Keratinocyte (primary cell): ENCODE measurements around the gene RGS8. TPM values are rescaled to one million over a fixed set of nuclear protein-coding genes. Genes with fewer than 3 reads are reported as not detected.

Source experiments
- DNase-seq: peaks from one replicate; pipeline ENCODE4 v3.0.0-alpha.2; 2011; ENCODE audit warnings: low read depth, missing footprints, low spot score
- FAIRE-seq: peaks from 2 replicates; lab custom pipeline; 2011; peaks lifted over from hg19 to GRCh38; lab: Jason Lieb, UNC
- H2AFZ ChIP-seq: 2 replicates; pipeline ENCODE4 v1.6.0; 2012; ENCODE audit warnings: low read length, control low read depth, inconsistent platforms; ENCODE audit not compliant: control insufficient read depth
- H3K27ac ChIP-seq: 2 replicates; pipeline ENCODE4 v1.5.1; 2011; ENCODE audit warnings: low read length; ENCODE audit not compliant: control insufficient read depth, insufficient read depth
- H3K27me3 ChIP-seq: 3 replicates; pipeline ENCODE4 v1.6.0; 2011; ENCODE audit warnings: low read length; ENCODE audit not compliant: control insufficient read depth, insufficient read depth; ENCODE audit errors: extremely low read depth
- H3K36me3 ChIP-seq, 2 experiments: 2 replicates in 1 of 2; 3 replicates in 1 of 2; pipeline ENCODE4 v1.5.1; 2011; ENCODE audit warnings: low read length in 2 of 2, mild to moderate bottlenecking in 1 of 2; ENCODE audit not compliant: control insufficient read depth in 2 of 2, insufficient read depth in 2 of 2; ENCODE audit errors: extremely low read depth in 1 of 2
- H3K4me1 ChIP-seq: 3 replicates; pipeline ENCODE4 v1.5.1; 2011; ENCODE audit warnings: low read length; ENCODE audit not compliant: control insufficient read depth, insufficient read depth; ENCODE audit errors: extremely low read depth
- H3K4me2 ChIP-seq: 3 replicates; pipeline ENCODE4 v1.6.0; 2011; ENCODE audit warnings: low read depth, low read length; ENCODE audit not compliant: control insufficient read depth, insufficient read depth; ENCODE audit errors: extremely low read depth
- H3K4me3 ChIP-seq, 3 experiments: fragments of 200-600 bp in 1 of 3; sonication (generic) in 1 of 3; 2 replicates in 2 of 3; 3 replicates in 1 of 3; pipeline ENCODE4 v1.5.1; 2011 to 2016; ENCODE audit warnings: low read length in 3 of 3, mild to moderate bottlenecking in 3 of 3, control low read depth in 2 of 3, inconsistent platforms in 1 of 3, low read depth in 1 of 3, mixed read lengths in 1 of 3, mixed run types in 1 of 3, moderate library complexity in 1 of 3; ENCODE audit not compliant: control insufficient read depth in 2 of 3, insufficient read depth in 2 of 3; ENCODE audit errors: extremely low read depth in 1 of 3
- H3K79me2 ChIP-seq: 2 replicates; pipeline ENCODE4 v1.6.0; 2012; ENCODE audit warnings: low read length; ENCODE audit not compliant: control insufficient read depth, insufficient read depth
- H3K9ac ChIP-seq: 3 replicates; pipeline ENCODE4 v1.6.0; 2011; ENCODE audit warnings: low read length; ENCODE audit not compliant: control insufficient read depth, insufficient read depth; ENCODE audit errors: extremely low read depth
- H3K9me1 ChIP-seq: 3 replicates; pipeline ENCODE4 v1.6.0; 2011; ENCODE audit warnings: low read length; ENCODE audit not compliant: control insufficient read depth, insufficient read depth; ENCODE audit errors: extremely low read depth
- H3K9me3 ChIP-seq: 2 replicates; pipeline ENCODE4 v1.5.1; 2012; ENCODE audit warnings: low read depth, low read length; ENCODE audit not compliant: control insufficient read depth
- H4K20me1 ChIP-seq: 3 replicates; pipeline ENCODE4 v1.6.0; 2011; ENCODE audit warnings: low read length; ENCODE audit not compliant: control insufficient read depth, insufficient read depth; ENCODE audit errors: extremely low read depth
- CTCF ChIP-seq, 3 experiments: IDR thresholded peaks in 1 of 3; conservative IDR thresholded peaks in 1 of 3; optimal IDR thresholded peaks in 1 of 3; 2 replicates in 2 of 3; 3 replicates in 1 of 3; pipeline versions ENCODE3 to v1.5.1; 2011; ENCODE audit warnings: low read length in 3 of 3, mild to moderate bottlenecking in 3 of 3, moderate library complexity in 2 of 3, control low read depth in 1 of 3, inconsistent platforms in 1 of 3; ENCODE audit not compliant: insufficient read depth in 2 of 3; ENCODE audit errors: extremely low read depth in 1 of 3
- EZH2 ChIP-seq: IDR thresholded peaks from one replicate; pipeline ENCODE4 v1.6.1; 2012; ENCODE audit warnings: inconsistent platforms, mild to moderate bottlenecking, low read length, moderate library complexity
- dilution Hi-C: fragments of 300-500 bp; cut with MboI; formaldehyde crosslinking; loops from one replicate; pipeline ENCODE4 v1.7.0; 2020; ENCODE audit warnings: low sequenced_read_pairs; ENCODE audit not compliant: extremely low pct_ligation_motif_present
- polyA plus RNA-seq, 5 experiments: library from polyadenylated mRNA; depleted of rRNA in 3 of 5; stranded (reverse) in 3 of 5; stranded (forward) in 1 of 5; unstranded in 1 of 5; fragments of >200 nt; gene quantifications; 1 replicate in 1 of 5; 2 replicates in 3 of 5; 3 replicates in 1 of 5; pipeline versions ENCODE4 v1.2.1 to v1.2.3, GENCODE V29; 2011 to 2012; ENCODE audit warnings: missing spikeins in 2 of 5, low read depth in 1 of 5, low replicate concordance in 1 of 5

RGS8 gene
- polyA plus RNA-seq, 1 donor (not counting 4 experiments of a cell fraction or from before 2014, with no cell fraction given), result not detected

GRCh38 chr1:182702826-182703524 is 18.6 kb upstream of the RGS8 start:
- dilution Hi-C loops, result no loop called here
- no peaks in the 10 kb centered on the region for H3K9me3 ChIP-seq
- no peak overlapping the region for H3K9ac ChIP-seq
- peaks cover 15% of the 10 kb centered on the region for H3K27me3 ChIP-seq
- no peaks in the 10 kb centered on the region for H3K36me3 ChIP-seq
- H2AFZ ChIP-seq, result no peak overlapping the region
- no peaks in the 10 kb centered on the region for H4K20me1 ChIP-seq
- H3K79me2 ChIP-seq, result no peaks in the 10 kb centered on the region
- H3K4me2 ChIP-seq, result no peak overlapping the region
- no peaks in the 10 kb centered on the region for H3K4me1 ChIP-seq
- H3K4me3 ChIP-seq, result no peak overlapping the region
- DNase-seq (no peak), FAIRE-seq (no peak)
- no peak overlapping the region for H3K27ac ChIP-seq
- no peak for TF ChIP-seq CTCF (optimal IDR thresholded peaks at IDR 0.05 in 1 of 3, IDR thresholded peaks at IDR 0.05 in 1 of 3, conservative IDR thresholded peaks at IDR 0.05 in 1 of 3; ENCODE audit: extremely low read depth in 1 of 3, insufficient read depth in 2 of 3, low read length in 3 of 3)
- TF ChIP-seq EZH2, result no peak
- H3K9me1 ChIP-seq, result no peaks in the 10 kb centered on the region

GRCh38 chr1:182700351-182700709 is 15.9 kb upstream of the RGS8 start:
- no peaks in the 10 kb centered on the region for H3K36me3 ChIP-seq
- no peak overlapping the region for H2AFZ ChIP-seq
- H3K9me3 ChIP-seq, result no peaks in the 10 kb centered on the region
- H3K27ac ChIP-seq, result no peak overlapping the region
- H3K9ac ChIP-seq, result no peak overlapping the region
- DNase-seq (no peak), FAIRE-seq (no peak)
- peak overlapping the region; percentile 69 for H3K4me2 ChIP-seq
- H4K20me1 ChIP-seq, result no peaks in the 10 kb centered on the region
- H3K79me2 ChIP-seq, result no peaks in the 10 kb centered on the region
- H3K4me3 ChIP-seq, result peak overlapping the region in 1 of 3 experiments; percentile 8
- H3K9me1 ChIP-seq, result no peaks in the 10 kb centered on the region
- peaks cover 22% of the 10 kb centered on the region for H3K27me3 ChIP-seq
- H3K4me1 ChIP-seq, result no peaks in the 10 kb centered on the region
- dilution Hi-C loops, result no loop called here
- TF ChIP-seq CTCF (optimal IDR thresholded peaks at IDR 0.05 in 1 of 3, IDR thresholded peaks at IDR 0.05 in 1 of 3, conservative IDR thresholded peaks at IDR 0.05 in 1 of 3; ENCODE audit: extremely low read depth in 1 of 3, insufficient read depth in 2 of 3, low read length in 3 of 3), result peak in 1 of 3 experiments; percentile 32
- TF ChIP-seq EZH2, result no peak
